Liver (tissue), 3 donors: ENCODE results near the gene ALS2CL.

Experiments used
- ATF3 ChIP-seq: IDR thresholded peaks from 2 replicates; pipeline ENCODE4 v1.6.1; 2016; ENCODE audit warnings: antibody characterized with exemption
- CTCF ChIP-seq: fragments of 150-350 bp; IDR thresholded peaks from 2 replicates; pipeline ENCODE4 v1.5.1; 2017; ENCODE audit warnings: improper control_type of control experiment, low read depth, low read length; ENCODE audit not compliant: missing input control
- GABPA ChIP-seq, 2 donors: IDR thresholded peaks in 1 of 2; conservative IDR thresholded peaks in 1 of 2; 2 replicates each; pipeline ENCODE4 v1.6.1; 2016; ENCODE audit warnings: antibody characterized with exemption in 2 of 2, mild to moderate bottlenecking in 1 of 2, moderate library complexity in 1 of 2
- REST ChIP-seq: IDR thresholded peaks from 2 replicates; pipeline ENCODE4 v1.6.1; 2016; ENCODE audit warnings: antibody characterized with exemption, mild to moderate bottlenecking
- SP1 ChIP-seq: IDR thresholded peaks from 2 replicates; pipeline ENCODE4 v1.6.1; 2018; ENCODE audit warnings: antibody characterized with exemption, mild to moderate bottlenecking
- TAF1 ChIP-seq: conservative IDR thresholded peaks from 2 replicates; pipeline ENCODE4 v1.6.1; 2016; ENCODE audit warnings: antibody characterized with exemption, mild to moderate bottlenecking
- donor health status: healthy.
- donor health status: healthy.

- TF ChIP-seq CTCF (no peak), GABPA (IDR thresholded peaks at IDR 0.05 in 1 of 2, conservative IDR thresholded peaks at IDR 0.05 in 1 of 2) (no peak), TAF1 (no peak), ATF3 (no peak), SP1 (no peak), REST (no peak)
Measured at GRCh38 chr3:46643701-46644100, 49.8 kb downstream of the ALS2CL start.
